HG03103 (cell line): ENCODE measurements around the gene LGSN.
"Not testable (repeated sequence)": the region's sequence is repeated elsewhere in the genome, so short reads cannot be mapped to it uniquely, and the experiment has no call there.

Experiments used
- ATAC-seq: cut with Tn5 transposase; IDR thresholded peaks from one replicate; pipeline ENCODE4 v1.9.1; 2021; ENCODE audit warnings: low read depth; ENCODE audit not compliant: unreplicated experiment

LGSN gene

GRCh38 chr6:63249875-63250482 lies 69.8 kb downstream of the LGSN start:
- ATAC-seq = no peak

- ATAC-seq = no peak
Observed at GRCh38 chr6:63246581-63246980, 73.2 kb downstream of the LGSN start.

- ATAC-seq = no peak
Observed at GRCh38 chr6:63245909-63246308, 73.9 kb downstream of the LGSN start.

- no peak for ATAC-seq
Observed at GRCh38 chr6:63245420-63245819, 74.4 kb downstream of the LGSN start.

GRCh38 chr6:63236398-63236817 lies 83.4 kb downstream of the LGSN start:
- ATAC-seq = no peak

GRCh38 chr6:63230511-63230910 lies 89.3 kb downstream of the LGSN start:
- ATAC-seq = not testable (repeated sequence)

- not testable (repeated sequence) for ATAC-seq
Observed at GRCh38 chr6:63230027-63230426, 89.8 kb downstream of the LGSN start.

- not testable (repeated sequence) for ATAC-seq
Observed at GRCh38 chr6:63227928-63228894, 91.6 kb downstream of the LGSN start.

- not testable (repeated sequence) for ATAC-seq
Observed at GRCh38 chr6:63225987-63226386, 93.8 kb downstream of the LGSN start.
